Endothelial cell of umbilical vein (primary cell): ENCODE measurements around the gene WDR93.

Experiments used
- EZH2 ChIP-seq: IDR thresholded peaks from 2 replicates; pipeline ENCODE4 v1.6.1; 2012; ENCODE audit warnings: borderline replicate concordance, low read depth, mild to moderate bottlenecking, moderate library complexity, low read length, inconsistent platforms; ENCODE audit not compliant: severe bottlenecking
- GATA2 ChIP-seq: IDR thresholded peaks from 2 replicates; pipeline ENCODE4 v1.7.0; 2011; ENCODE audit warnings: low read depth, mild to moderate bottlenecking, moderate library complexity, mixed read lengths, low read length; ENCODE audit not compliant: insufficient read length, insufficient read depth
- MYC ChIP-seq: IDR thresholded peaks from one replicate; pipeline ENCODE4 v1.6.1; 2011; ENCODE audit warnings: mild to moderate bottlenecking, low read depth, low read length
- POLR2A ChIP-seq: IDR thresholded peaks from 2 replicates; pipeline ENCODE4 v1.6.1; 2012; ENCODE audit warnings: low read depth, mild to moderate bottlenecking, control low read depth, low read length
- POLR2AphosphoS5 ChIP-seq: IDR thresholded peaks from 2 replicates; pipeline ENCODE4 v1.6.1; 2012; ENCODE audit warnings: low read depth, mild to moderate bottlenecking, control low read depth, low read length, moderate library complexity; ENCODE audit not compliant: insufficient read depth
- TF ChIP-seq, protein P1 (sequence below), 2 donors: IDR thresholded peaks; 1 replicate in 1 of 2; 2 replicates in 1 of 2; pipeline ENCODE4 v1.5.1; 2011; ENCODE audit warnings: low read length in 2 of 2, mild to moderate bottlenecking in 2 of 2, moderate library complexity in 2 of 2, control low read depth in 1 of 2, inconsistent platforms in 1 of 2, low read depth in 1 of 2; ENCODE audit not compliant: insufficient read depth in 1 of 2; ENCODE audit errors: extremely low read depth in 1 of 2
- TF ChIP-seq, protein P2 (sequence below): IDR thresholded peaks from 2 replicates; pipeline ENCODE4 v1.6.1; 2011; ENCODE audit not compliant: insufficient read depth, insufficient read length

DNA sequence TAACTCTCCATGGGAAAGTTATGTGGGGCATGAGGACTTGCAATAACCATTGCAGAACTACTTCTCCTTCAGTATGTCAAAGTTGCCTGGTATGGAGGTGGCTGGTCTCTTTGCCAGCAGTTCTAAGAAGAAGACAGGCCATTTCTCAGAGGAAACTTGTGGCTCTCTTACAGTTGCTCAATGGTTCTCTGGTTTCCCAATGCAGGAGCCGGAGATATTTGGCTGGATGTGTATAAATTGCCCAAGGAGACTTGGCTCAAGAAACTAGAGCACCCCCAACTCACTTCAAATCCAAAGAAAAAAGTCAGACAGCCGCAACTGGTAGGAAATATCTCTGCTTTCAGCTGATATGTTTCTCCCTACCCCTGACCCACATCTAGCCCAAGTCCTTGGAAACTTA, 24.2 kb downstream of the WDR93 start:
- TF ChIP-seq, protein P1, sequence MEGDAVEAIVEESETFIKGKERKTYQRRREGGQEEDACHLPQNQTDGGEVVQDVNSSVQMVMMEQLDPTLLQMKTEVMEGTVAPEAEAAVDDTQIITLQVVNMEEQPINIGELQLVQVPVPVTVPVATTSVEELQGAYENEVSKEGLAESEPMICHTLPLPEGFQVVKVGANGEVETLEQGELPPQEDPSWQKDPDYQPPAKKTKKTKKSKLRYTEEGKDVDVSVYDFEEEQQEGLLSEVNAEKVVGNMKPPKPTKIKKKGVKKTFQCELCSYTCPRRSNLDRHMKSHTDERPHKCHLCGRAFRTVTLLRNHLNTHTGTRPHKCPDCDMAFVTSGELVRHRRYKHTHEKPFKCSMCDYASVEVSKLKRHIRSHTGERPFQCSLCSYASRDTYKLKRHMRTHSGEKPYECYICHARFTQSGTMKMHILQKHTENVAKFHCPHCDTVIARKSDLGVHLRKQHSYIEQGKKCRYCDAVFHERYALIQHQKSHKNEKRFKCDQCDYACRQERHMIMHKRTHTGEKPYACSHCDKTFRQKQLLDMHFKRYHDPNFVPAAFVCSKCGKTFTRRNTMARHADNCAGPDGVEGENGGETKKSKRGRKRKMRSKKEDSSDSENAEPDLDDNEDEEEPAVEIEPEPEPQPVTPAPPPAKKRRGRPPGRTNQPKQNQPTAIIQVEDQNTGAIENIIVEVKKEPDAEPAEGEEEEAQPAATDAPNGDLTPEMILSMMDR (IDR thresholded peaks at IDR 0.05; ENCODE audit: extremely low read depth in 1 of 2, insufficient read depth in 1 of 2, low read depth in 1 of 2, low read length in 2 of 2) = no peak
- no peak for TF ChIP-seq POLR2A
- TF ChIP-seq MYC = no peak
- TF ChIP-seq, protein P2, sequence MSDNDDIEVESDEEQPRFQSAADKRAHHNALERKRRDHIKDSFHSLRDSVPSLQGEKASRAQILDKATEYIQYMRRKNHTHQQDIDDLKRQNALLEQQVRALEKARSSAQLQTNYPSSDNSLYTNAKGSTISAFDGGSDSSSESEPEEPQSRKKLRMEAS = no peak
- TF ChIP-seq EZH2 = no peak
- TF ChIP-seq POLR2AphosphoS5 = no peak
- TF ChIP-seq GATA2 = no peak
